ENCODE data around the gene TULP1. TPM values are rescaled to one million over a fixed set of nuclear protein-coding genes. Genes with fewer than 3 reads are reported as not detected.

TULP1 gene
- total RNA-seq, 1 donor from 2014 or later = not detected

GRCh38 chr6:35451354-35452182 is 61.1 kb downstream of the TULP1 start:
- Mint-ChIP-seq H3K4me1 (ENCODE audit: low read depth) (peaks cover 38% of the 10 kb centered on the region), H3K27ac (no peak overlapping the region), H3K4me3 (ENCODE audit: low read depth) (peak overlapping the region; percentile 84), H3K36me3 (ENCODE audit: low read depth) (peaks cover 20% of the 10 kb centered on the region), H3K27me3 (ENCODE audit: low read depth) (peaks cover 10% of the 10 kb centered on the region), H3K9me3 (no peaks in the 10 kb centered on the region)
- no peak for DNase-seq (ENCODE audit: low spot score)
- intact Hi-C loops (cut with micrococcal nuclease) = loop anchor here (1.0 to 5.0 kb wide), 3 partner anchors 17 to 924 kb away; partner anchors contain the start of gene RPL10A

GRCh38 chr6:35449287-35449881 is 63.3 kb downstream of the TULP1 start:
- DNase-seq (ENCODE audit: low spot score) = no peak
- Mint-ChIP-seq H3K27ac (no peak overlapping the region), H3K36me3 (ENCODE audit: low read depth) (peaks cover 2% of the 10 kb centered on the region), H3K4me3 (ENCODE audit: low read depth) (no peak overlapping the region), H3K4me1 (ENCODE audit: low read depth) (peaks cover 35% of the 10 kb centered on the region), H3K27me3 (ENCODE audit: low read depth) (peaks cover 10% of the 10 kb centered on the region), H3K9me3 (no peaks in the 10 kb centered on the region)
- intact Hi-C loops (cut with micrococcal nuclease) = loop anchor here (1.0 to 5.0 kb wide), 3 partner anchors 57 to 152 kb away; partner anchors contain the start of genes DEF6 and PPARD

GRCh38 chr6:35448191-35448590 is 64.5 kb downstream of the TULP1 start:
- peaks cover 10% of the 10 kb centered on the region for H3K27me3 Mint-ChIP-seq (ENCODE audit: low read depth)
- intact Hi-C loops (cut with micrococcal nuclease) = loop anchor here (5.0 kb wide), 1 partner anchor 56 kb away; no protein-coding TSS in a partner anchor
- no peaks in the 10 kb centered on the region for H3K36me3 Mint-ChIP-seq (ENCODE audit: low read depth)
- no peak overlapping the region for H3K27ac Mint-ChIP-seq
- no peak for DNase-seq (ENCODE audit: low spot score)
- H3K4me1 Mint-ChIP-seq (ENCODE audit: low read depth) = peaks cover 24% of the 10 kb centered on the region
- H3K9me3 Mint-ChIP-seq = no peaks in the 10 kb centered on the region
- H3K4me3 Mint-ChIP-seq (ENCODE audit: low read depth) = no peak overlapping the region

Other genes starting within 250 kb of the TULP1 start
- gene DEF6, start 215.1 kb downstream of the TULP1 start, total RNA-seq = 120 and 121 TPM in 2 replicates
- 27.1 and 29.1 TPM in 2 replicates for gene PPARD, start 170.3 kb downstream of the TULP1 start, total RNA-seq
- gene FANCE, start 60.6 kb downstream of the TULP1 start, total RNA-seq = 20.6 and 21.1 TPM in 2 replicates
- gene RPL10A, start 44.5 kb downstream of the TULP1 start, total RNA-seq = 1,727 and 1,773 TPM in 2 replicates
- 1.8 and 2.0 TPM in 2 replicates for gene TEAD3, start 15.8 kb downstream of the TULP1 start, total RNA-seq
- gene FKBP5, start 176.0 kb upstream of the TULP1 start, total RNA-seq = 88.1 and 90.9 TPM in 2 replicates
- gene ARMC12, start 224.1 kb upstream of the TULP1 start, total RNA-seq = 0.89 and 0.97 TPM in 2 replicates

Measured in activated T-helper 2 cell treated with anti-CD3 and anti-CD28 coated beads, Interferon-gamma antibody, Interleukin-2, Interleukin-4, amounts not matched to agents 10 μg/mL and 5 μg/mL and 100 μg/mL, durations not matched to agents 14 hours and 24 hours and 36 hours (primary cell).